ENCODE results near the gene ATP10B.

The ATP10B gene

DNA sequence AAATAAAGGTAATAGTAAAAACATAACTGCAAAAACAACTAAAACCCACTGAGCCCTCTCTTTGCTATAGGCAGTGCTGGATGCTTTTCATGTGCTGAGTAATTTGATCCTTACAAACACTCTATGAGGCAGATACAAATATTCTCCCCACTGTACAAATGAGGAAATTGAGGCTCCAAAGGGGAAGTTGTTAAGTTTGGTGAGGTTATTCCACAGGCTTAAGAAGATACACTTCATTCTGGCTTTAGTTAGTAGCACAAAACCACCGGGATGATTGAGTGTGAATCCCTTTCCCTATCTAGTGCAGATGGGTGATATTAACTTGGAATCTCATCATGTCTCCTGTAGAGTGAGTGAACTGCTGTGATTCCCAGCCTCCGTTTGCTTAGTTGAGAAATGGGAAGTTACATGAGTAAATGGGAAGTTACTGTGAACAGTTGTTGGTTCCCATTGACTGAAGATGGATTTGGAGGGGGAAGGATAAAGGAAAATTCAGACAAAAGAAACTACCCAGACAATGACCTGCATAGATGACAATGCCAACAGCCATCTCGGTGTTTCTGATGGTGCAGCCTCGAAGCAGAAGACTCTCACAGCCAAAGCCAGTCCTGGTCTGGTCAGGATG, 208.3 kb downstream of the ATP10B start:
- Histone ChIP-seq H3K4me3 (ENCODE audit: low read depth in 1 of 2, low read length in 2 of 2) (no peak overlapping the region), H3K9me3 (ENCODE audit: low read length) (no peaks in the 10 kb centered on the region), H3K27ac (ENCODE audit: low read depth, low read length) (no peak overlapping the region), H3K36me3 (ENCODE audit: insufficient read depth, low read length) (no peaks in the 10 kb centered on the region), H3K27me3 (ENCODE audit: control insufficient read depth in 1 of 2, insufficient read depth in 2 of 2, low read length in 2 of 2) (no peaks in the 10 kb centered on the region), H3K9ac (ENCODE audit: low read length) (no peak overlapping the region), H3K4me1 (ENCODE audit: insufficient read depth, low read length) (no peaks in the 10 kb centered on the region)

- no peaks in the 10 kb centered on the region for H3K4me1 ChIP-seq (ENCODE audit: insufficient read depth, low read length)
- no peaks in the 10 kb centered on the region for H3K36me3 ChIP-seq (ENCODE audit: insufficient read depth, low read length)
- no peaks in the 10 kb centered on the region for H3K27me3 ChIP-seq (ENCODE audit: control insufficient read depth in 1 of 2, insufficient read depth in 2 of 2, low read length in 2 of 2)
- H3K27ac ChIP-seq (ENCODE audit: low read depth, low read length): no peak overlapping the region
- no peak overlapping the region for H3K4me3 ChIP-seq (ENCODE audit: low read depth in 1 of 2, low read length in 2 of 2)
- no peak overlapping the region for H3K9ac ChIP-seq (ENCODE audit: low read length)
- no peaks in the 10 kb centered on the region for H3K9me3 ChIP-seq (ENCODE audit: low read length)
Observed at GRCh38 chr5:160641405-160641804, 210.6 kb downstream of the ATP10B start.

DNA sequence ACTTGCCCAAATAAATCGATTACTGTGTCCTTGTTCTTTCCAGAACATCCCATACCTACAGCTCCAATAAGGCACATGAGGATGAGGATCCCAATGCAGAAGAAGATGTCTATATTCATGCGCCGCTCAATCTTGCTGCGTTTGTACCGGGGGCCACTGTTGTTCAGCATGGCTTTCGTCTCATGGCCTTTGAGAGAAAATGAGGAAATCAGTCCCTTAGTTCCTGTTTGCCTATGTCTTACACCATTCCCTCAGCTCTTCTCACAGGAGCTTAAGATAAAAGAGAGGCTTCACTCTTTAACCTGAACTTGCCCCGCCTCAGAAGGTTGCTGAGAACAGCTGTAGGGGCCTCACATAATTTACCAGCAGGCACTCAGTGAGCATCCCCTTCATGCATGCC, 211.6 kb downstream of the ATP10B start:
- H3K9me3 ChIP-seq (ENCODE audit: low read length): no peaks in the 10 kb centered on the region
- H3K27me3 ChIP-seq (ENCODE audit: control insufficient read depth in 1 of 2, insufficient read depth in 2 of 2, low read length in 2 of 2): no peaks in the 10 kb centered on the region
- no peaks in the 10 kb centered on the region for H3K36me3 ChIP-seq (ENCODE audit: insufficient read depth, low read length)
- H3K4me1 ChIP-seq (ENCODE audit: insufficient read depth, low read length): no peaks in the 10 kb centered on the region
- H3K9ac ChIP-seq (ENCODE audit: low read length): no peak overlapping the region
- no peak overlapping the region for H3K4me3 ChIP-seq (ENCODE audit: low read depth in 1 of 2, low read length in 2 of 2)
- no peak overlapping the region for H3K27ac ChIP-seq (ENCODE audit: low read depth, low read length)

DNA sequence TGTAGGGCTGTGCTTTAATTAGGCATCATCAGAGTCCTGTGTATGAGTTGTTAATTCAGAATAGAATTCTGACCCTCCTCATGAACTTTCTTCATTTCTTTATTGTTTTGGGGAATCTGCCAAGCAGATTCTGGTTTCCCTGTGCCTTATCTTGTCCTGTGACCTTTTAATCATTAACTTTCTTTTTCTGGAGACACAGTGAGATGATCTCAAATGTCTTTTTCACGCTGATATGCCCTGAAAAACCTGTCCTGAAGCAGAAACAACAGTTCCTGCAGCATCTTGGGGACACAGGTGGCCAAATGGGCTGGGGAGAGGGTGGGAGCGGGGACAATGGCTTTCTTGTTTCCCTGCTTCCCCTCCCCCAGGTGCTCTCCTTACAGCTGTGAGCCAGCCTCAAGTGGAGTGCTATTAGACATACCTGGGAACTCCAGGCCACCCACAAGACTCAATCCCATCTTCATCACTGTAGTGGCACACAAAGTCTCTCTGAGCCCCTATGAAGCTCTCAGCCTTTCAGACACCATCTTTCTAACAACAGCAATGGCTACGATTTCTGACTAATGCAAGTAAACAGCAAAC, 213.8 kb downstream of the ATP10B start:
- no peaks in the 10 kb centered on the region for H3K36me3 ChIP-seq (ENCODE audit: insufficient read depth, low read length)
- H3K27ac ChIP-seq (ENCODE audit: low read depth, low read length): no peak overlapping the region
- H3K9me3 ChIP-seq (ENCODE audit: low read length): no peaks in the 10 kb centered on the region
- H3K27me3 ChIP-seq (ENCODE audit: control insufficient read depth in 1 of 2, insufficient read depth in 2 of 2, low read length in 2 of 2): no peaks in the 10 kb centered on the region
- H3K4me1 ChIP-seq (ENCODE audit: insufficient read depth, low read length): no peaks in the 10 kb centered on the region
- no peak overlapping the region for H3K9ac ChIP-seq (ENCODE audit: low read length)
- H3K4me3 ChIP-seq (ENCODE audit: low read depth in 1 of 2, low read length in 2 of 2): no peak overlapping the region

- no peaks in the 10 kb centered on the region for H3K36me3 ChIP-seq (ENCODE audit: insufficient read depth, low read length)
- no peaks in the 10 kb centered on the region for H3K9me3 ChIP-seq (ENCODE audit: low read length)
- H3K27ac ChIP-seq (ENCODE audit: low read depth, low read length): no peak overlapping the region
- no peaks in the 10 kb centered on the region for H3K4me1 ChIP-seq (ENCODE audit: insufficient read depth, low read length)
- no peak overlapping the region for H3K9ac ChIP-seq (ENCODE audit: low read length)
- H3K27me3 ChIP-seq (ENCODE audit: control insufficient read depth in 1 of 2, insufficient read depth in 2 of 2, low read length in 2 of 2): no peaks in the 10 kb centered on the region
- no peak overlapping the region for H3K4me3 ChIP-seq (ENCODE audit: low read depth in 1 of 2, low read length in 2 of 2)
Observed at GRCh38 chr5:160637357-160638090, 214.5 kb downstream of the ATP10B start.

DNA sequence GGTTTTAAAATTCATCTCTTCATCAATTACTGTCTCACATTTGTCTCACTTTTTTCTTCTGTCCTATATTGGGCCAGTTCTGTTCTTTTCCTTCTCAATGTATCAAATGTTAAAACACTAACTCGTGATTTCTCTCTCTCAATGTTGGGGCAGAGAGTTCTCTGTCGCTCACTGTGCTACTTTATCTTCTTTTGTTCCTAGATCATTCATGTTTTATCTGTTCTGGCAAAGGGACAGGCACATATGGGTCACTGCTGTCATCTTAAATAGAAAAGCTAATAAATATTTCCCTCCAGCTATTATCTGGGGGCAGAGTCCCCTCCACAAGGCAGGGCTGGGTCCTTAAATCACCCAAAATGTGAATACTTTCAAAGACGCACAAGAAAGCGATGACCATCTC, 216.3 kb downstream of the ATP10B start:
- Histone ChIP-seq H3K9ac (ENCODE audit: low read length) (no peak overlapping the region), H3K27ac (ENCODE audit: low read depth, low read length) (no peak overlapping the region), H3K9me3 (ENCODE audit: low read length) (no peaks in the 10 kb centered on the region), H3K4me3 (ENCODE audit: low read depth in 1 of 2, low read length in 2 of 2) (no peak overlapping the region), H3K27me3 (ENCODE audit: control insufficient read depth in 1 of 2, insufficient read depth in 2 of 2, low read length in 2 of 2) (no peaks in the 10 kb centered on the region), H3K36me3 (ENCODE audit: insufficient read depth, low read length) (no peaks in the 10 kb centered on the region), H3K4me1 (ENCODE audit: insufficient read depth, low read length) (no peaks in the 10 kb centered on the region)

GRCh38 chr5:160635046-160635445, 217.0 kb downstream of the ATP10B start:
- Histone ChIP-seq H3K4me1 (ENCODE audit: insufficient read depth, low read length) (no peaks in the 10 kb centered on the region), H3K36me3 (ENCODE audit: insufficient read depth, low read length) (no peaks in the 10 kb centered on the region), H3K4me3 (ENCODE audit: low read depth in 1 of 2, low read length in 2 of 2) (no peak overlapping the region), H3K27ac (ENCODE audit: low read depth, low read length) (no peak overlapping the region), H3K9ac (ENCODE audit: low read length) (no peak overlapping the region), H3K27me3 (ENCODE audit: control insufficient read depth in 1 of 2, insufficient read depth in 2 of 2, low read length in 2 of 2) (no peaks in the 10 kb centered on the region), H3K9me3 (ENCODE audit: low read length) (no peaks in the 10 kb centered on the region)

GRCh38 chr5:160629003-160629402, 223.0 kb downstream of the ATP10B start:
- no peaks in the 10 kb centered on the region for H3K36me3 ChIP-seq (ENCODE audit: insufficient read depth, low read length)
- peaks cover 0 to 5% of the 10 kb centered on the region in 2 donors for H3K27me3 ChIP-seq (ENCODE audit: control insufficient read depth in 1 of 2, insufficient read depth in 2 of 2, low read length in 2 of 2)
- no peak overlapping the region for H3K4me3 ChIP-seq (ENCODE audit: low read depth in 1 of 2, low read length in 2 of 2)
- H3K9ac ChIP-seq (ENCODE audit: low read length): no peak overlapping the region
- no peaks in the 10 kb centered on the region for H3K4me1 ChIP-seq (ENCODE audit: insufficient read depth, low read length)
- H3K9me3 ChIP-seq (ENCODE audit: low read length): no peaks in the 10 kb centered on the region
- H3K27ac ChIP-seq (ENCODE audit: low read depth, low read length): no peak overlapping the region

GRCh38 chr5:160628619-160628968, 223.4 kb downstream of the ATP10B start:
- Histone ChIP-seq H3K27me3 (ENCODE audit: control insufficient read depth in 1 of 2, insufficient read depth in 2 of 2, low read length in 2 of 2) (peaks cover 0 to 5% of the 10 kb centered on the region in 2 donors), H3K4me1 (ENCODE audit: insufficient read depth, low read length) (no peaks in the 10 kb centered on the region), H3K27ac (ENCODE audit: low read depth, low read length) (no peak overlapping the region), H3K36me3 (ENCODE audit: insufficient read depth, low read length) (no peaks in the 10 kb centered on the region), H3K9me3 (ENCODE audit: low read length) (no peaks in the 10 kb centered on the region), H3K9ac (ENCODE audit: low read length) (no peak overlapping the region), H3K4me3 (ENCODE audit: low read depth in 1 of 2, low read length in 2 of 2) (no peak overlapping the region)

DNA sequence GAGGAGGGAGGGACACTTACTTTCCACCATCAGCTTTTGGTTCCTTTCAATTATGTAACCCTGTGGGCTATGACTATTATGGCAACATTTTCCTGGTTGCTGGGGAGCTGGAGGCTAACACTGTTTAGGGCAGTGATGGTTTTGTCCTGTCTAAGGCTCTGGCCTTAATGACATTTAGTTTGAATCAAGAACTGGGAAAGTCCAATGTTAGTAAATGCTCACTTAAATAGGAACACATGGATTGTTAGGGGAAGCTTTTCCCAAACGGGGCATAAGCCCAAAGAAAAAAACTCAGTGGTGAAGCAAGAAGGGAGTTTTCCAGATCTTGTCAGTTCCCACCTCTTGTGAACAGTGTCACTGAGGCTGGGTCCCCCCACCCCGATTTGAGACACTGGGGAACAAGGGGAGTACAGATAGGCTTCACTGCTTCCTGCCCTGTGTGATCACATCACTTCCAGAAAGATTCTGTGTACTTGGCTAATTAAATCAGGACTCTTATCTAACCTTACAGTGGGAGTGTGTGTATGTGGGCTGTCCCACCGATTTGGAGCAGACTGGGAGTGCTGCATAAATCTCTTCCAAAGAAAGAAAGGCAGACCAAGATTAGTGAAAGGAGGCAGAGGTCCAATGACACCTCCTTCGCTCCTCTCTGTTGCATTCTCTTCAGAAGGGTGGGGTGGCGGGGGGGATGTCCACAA, 223.9 kb downstream of the ATP10B start:
- Histone ChIP-seq H3K36me3 (ENCODE audit: insufficient read depth, low read length) (no peaks in the 10 kb centered on the region), H3K9ac (ENCODE audit: low read length) (no peak overlapping the region), H3K27ac (ENCODE audit: low read depth, low read length) (no peak overlapping the region), H3K4me1 (ENCODE audit: insufficient read depth, low read length) (no peaks in the 10 kb centered on the region), H3K9me3 (ENCODE audit: low read length) (no peaks in the 10 kb centered on the region), H3K4me3 (ENCODE audit: low read depth in 1 of 2, low read length in 2 of 2) (no peak overlapping the region), H3K27me3 (ENCODE audit: control insufficient read depth in 1 of 2, insufficient read depth in 2 of 2, low read length in 2 of 2) (peaks cover 0 to 5% of the 10 kb centered on the region in 2 donors)

DNA sequence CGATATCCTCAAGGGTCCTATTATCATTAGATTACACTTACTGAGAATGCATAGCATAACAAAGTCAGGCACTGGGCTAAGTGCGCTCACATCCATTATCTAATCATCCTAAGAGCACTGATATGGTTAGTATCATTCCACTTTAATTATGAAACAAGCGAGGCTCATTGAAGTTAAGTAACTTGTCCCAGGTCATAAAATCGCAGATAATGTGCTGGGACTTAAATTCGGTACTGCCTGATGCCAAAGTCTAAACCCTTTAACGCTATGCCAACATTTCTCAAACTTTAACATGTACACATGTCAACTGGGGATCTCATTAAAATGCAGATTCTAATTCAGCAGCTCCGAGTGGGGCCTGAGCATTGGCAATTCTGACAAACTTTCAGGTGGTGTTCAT, 225.7 kb downstream of the ATP10B start:
- H3K27ac ChIP-seq (ENCODE audit: low read depth, low read length): no peak overlapping the region
- H3K4me3 ChIP-seq (ENCODE audit: low read depth in 1 of 2, low read length in 2 of 2): no peak overlapping the region
- no peaks in the 10 kb centered on the region for H3K9me3 ChIP-seq (ENCODE audit: low read length)
- H3K27me3 ChIP-seq (ENCODE audit: control insufficient read depth in 1 of 2, insufficient read depth in 2 of 2, low read length in 2 of 2): peaks cover 0 to 5% of the 10 kb centered on the region in 2 donors
- H3K9ac ChIP-seq (ENCODE audit: low read length): no peak overlapping the region
- H3K36me3 ChIP-seq (ENCODE audit: insufficient read depth, low read length): no peaks in the 10 kb centered on the region
- H3K4me1 ChIP-seq (ENCODE audit: insufficient read depth, low read length): no peaks in the 10 kb centered on the region
